GM19467 (cell line): Measurements from ENCODE around the gene CHST12.
"Not testable (repeated sequence)": the region's sequence is repeated elsewhere in the genome, so short reads cannot be mapped to it uniquely, and the experiment has no call there.

Experiments
- ATAC-seq: cut with Tn5 transposase; IDR thresholded peaks from one replicate; pipeline ENCODE4 v1.9.1; 2021; ENCODE audit warnings: mild to moderate bottlenecking, moderate library complexity; ENCODE audit not compliant: unreplicated experiment

CHST12 gene

GRCh38 chr7:2453849-2454248 lies 50.4 kb downstream of the CHST12 start:
- not testable (repeated sequence) for ATAC-seq

- no peak for ATAC-seq
These were observed 56.3 kb downstream of the CHST12 start for GRCh38 chr7:2459674-2460073.

DNA sequence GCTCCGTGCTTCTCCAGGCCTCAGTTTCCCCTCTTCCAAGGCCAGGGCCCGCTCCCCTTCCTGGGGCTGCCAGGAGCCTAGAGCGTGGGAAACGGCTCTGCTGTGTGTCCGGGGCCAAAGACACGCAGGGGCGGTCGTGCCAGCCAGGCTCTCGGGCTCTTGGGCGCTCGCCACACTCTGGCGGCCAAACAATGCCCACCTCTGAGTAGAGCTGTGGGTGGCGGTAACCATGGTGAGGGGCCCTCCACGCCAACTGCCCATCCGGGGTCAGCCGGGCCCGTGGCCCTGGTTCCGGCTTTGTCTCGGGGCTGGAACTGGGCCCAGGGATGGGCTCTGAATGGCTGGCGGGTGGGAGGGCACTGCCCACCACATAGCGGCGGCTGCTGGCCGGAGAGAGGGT lies 56.8 kb downstream of the CHST12 start:
- ATAC-seq, result no peak

GRCh38 chr7:2460641-2461040 lies 57.2 kb downstream of the CHST12 start:
- ATAC-seq, result no peak

GRCh38 chr7:2461268-2462026 lies 58.0 kb downstream of the CHST12 start:
- no peak for ATAC-seq

DNA sequence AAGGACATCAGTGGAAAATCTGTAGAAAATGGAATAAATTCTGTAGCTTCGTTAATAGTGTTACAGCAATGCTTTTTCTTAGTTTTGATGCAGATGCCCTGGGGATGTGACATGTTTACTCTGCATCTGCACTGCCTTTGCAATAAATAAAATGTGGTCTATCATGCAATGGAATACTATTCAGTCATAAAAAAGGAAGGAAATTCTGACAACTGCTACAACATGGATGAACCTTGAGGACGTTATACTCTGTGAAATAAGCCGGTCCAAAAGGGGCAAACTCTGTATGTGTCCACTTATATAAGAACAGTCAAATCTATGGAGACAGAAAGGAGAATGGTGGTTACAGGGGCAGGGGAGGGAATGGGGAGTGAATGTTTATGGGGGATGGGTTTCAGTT lies 59.3 kb downstream of the CHST12 start:
- no peak for ATAC-seq

GRCh38 chr7:2465928-2466327 lies 62.5 kb downstream of the CHST12 start:
- ATAC-seq, result no peak

GRCh38 chr7:2466675-2467074 lies 63.3 kb downstream of the CHST12 start:
- ATAC-seq, result no peak

GRCh38 chr7:2468227-2468626 lies 64.8 kb downstream of the CHST12 start:
- no peak for ATAC-seq

DNA sequence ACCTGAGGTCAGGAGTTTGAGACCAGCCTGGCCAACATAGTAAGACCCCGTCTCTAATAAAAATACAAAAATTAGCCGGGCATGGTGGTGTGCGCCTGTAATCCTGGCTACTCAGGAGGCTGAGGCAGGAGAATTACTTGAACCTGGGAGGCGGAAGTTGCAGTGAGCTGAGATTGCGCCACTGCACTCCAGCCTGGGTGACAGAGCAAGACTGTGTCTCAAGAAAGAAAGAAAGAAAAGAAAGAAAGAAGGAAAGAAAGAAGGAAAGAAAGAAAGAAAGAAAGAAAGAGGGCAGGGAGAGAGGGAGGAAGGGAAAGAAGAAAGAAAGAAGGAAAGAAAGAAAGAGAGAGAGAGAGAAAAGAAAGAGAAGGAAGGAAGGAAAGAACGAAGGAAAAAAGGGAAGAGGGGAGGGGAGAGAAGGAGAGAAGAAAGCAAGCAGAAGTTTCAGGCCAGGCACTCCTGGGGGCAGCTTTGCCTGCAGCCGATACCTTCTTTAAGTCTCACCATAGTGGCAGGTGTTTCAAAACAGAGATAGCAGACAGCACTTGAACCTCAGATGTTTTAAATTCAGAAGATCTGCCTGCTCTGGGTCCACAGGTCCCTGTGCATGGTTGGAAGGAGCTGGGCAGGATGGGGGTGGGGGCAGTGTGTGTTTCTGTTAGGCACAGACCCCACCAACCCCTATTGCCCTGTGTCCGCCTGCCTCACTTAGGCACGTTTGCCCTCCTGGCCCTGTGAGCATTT lies 66.2 kb downstream of the CHST12 start:
- ATAC-seq, result not testable (repeated sequence)

GRCh38 chr7:2470204-2471021 lies 67.0 kb downstream of the CHST12 start:
- ATAC-seq, result no peak

GRCh38 chr7:2471022-2471329 lies 67.6 kb downstream of the CHST12 start:
- ATAC-seq, result no peak

DNA sequence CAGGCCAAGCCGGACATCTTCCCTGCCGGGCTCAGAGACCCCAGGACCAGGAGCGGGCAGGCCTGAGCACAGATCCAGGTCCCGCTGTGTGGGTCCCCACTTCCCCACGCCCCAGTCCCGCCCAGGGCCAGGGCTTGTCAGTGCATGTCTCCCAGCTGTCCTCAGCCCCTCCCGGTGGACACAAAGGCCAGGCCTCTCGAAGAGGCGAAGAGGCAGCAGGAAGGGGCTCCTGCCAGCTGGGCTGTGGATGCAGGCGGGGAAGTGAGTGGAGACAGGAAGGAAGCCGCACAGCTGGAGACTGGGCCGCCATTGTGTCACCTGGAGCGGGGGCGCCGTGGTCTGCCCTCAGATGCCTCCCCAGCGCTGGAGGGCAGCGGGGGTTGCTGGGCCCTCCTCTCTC lies 68.0 kb downstream of the CHST12 start:
- ATAC-seq, result no peak

DNA sequence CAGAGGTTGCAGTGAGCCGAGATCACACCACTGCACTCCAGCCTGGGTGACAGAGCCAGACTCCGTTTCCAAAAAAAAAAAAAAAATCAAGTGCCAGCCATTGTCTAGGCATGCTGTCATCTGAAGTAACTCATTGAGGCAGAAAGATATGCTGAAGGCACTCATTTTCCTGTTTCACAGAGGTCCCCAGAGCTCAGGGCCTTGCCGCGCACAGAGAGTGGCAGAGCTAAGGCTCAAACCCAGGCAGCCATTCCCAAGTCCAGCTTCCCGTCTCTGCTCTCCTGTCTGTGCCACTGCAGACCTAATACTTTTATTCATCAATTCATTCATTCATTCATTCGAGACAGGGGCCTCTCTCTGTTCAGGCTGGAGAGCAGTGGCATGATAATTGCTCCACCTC lies 69.3 kb downstream of the CHST12 start:
- ATAC-seq, result no peak

DNA sequence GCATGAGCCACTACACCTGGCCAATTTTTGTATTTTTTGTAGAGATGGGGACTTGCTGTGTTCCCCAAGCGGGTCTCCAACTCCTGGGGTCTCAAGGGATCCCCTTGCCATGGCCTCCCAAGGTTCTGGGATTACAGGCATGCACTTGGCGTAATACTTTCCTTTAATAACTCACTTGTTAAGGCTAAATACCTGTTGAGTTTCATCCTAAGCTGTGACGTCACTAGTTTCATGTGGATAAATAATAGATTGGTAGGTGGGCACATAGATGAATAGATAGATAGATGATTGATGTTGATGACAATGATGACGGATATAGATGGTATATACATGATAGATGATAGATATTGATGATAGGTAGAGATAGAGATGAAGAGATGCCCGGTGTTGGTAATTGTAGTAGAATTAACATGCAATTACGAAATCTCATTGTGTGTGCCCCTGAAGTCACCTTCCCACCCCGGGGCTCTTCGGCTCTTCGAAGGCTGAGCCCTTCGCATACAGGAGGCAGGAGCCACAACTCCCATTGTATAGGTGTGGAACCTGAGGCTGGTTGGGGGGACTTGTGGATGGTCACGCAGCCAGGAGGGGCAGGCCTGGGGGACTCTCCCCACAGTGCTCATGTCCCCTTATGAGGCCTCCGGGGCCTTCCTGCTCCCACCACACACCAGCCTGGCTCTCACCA lies 70.2 kb downstream of the CHST12 start:
- no peak for ATAC-seq

- no peak for ATAC-seq
These were observed 70.8 kb downstream of the CHST12 start for GRCh38 chr7:2474224-2474623.

DNA sequence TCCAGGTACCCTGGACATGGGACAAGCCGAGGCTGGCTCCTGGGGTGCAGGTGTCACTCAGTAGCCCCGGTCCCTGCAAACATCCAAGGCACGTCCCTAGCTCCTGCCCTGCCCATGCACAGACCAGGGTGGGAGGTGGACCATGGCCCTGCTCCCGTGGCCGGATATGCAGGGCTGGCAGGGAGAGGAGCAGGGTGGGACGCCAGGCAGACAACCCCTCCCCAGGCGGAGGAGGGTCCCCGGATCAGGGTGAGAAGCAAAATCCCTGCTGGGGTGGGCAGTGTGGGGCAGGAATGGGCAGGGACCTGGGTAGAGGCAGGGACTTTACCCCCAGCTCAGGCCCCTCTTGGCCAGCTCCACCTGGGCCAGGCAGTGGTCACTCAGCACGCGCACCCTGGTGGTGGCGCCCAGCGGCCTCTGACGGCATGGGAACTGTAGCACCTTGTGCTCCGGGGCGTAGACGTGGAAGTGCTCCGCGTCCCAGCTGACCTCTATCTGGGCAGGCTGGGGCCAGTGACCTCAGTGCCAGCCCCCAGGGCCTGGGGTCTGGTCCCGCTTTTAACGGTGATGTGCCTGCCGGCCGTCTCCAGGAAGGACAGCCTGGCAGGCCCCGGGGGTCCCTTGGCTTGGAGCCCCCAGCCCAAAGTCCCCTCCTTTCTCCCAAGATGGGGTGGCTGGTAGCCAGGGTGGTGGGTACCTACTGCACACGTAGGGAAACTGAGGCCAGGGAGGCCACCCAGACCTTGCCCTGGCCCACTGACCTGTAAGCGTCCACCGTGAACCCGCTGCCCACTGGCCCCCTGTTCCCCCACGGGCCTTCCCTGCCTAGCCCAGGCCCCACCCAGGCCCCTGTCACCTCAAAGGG lies 71.6 kb downstream of the CHST12 start:
- ATAC-seq, result no peak

DNA sequence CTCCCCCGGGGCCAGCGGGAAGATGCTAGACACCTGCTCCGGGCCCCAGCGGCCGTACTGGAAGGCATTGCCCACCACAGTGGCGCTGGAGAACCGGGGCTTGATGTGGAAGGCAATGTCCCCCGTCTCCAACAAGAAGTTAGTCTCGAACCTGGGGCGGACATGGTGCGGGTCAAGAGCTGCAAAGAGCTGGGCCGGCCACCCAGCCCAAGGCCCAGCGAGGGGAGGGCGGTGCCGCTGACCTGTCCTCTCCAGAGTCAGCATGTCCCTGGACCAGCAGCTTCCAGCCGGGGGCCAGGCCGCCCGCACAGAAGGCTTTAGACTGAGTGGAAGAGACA lies 72.2 kb downstream of the CHST12 start:
- no peak for ATAC-seq

GRCh38 chr7:2476298-2476697 lies 72.9 kb downstream of the CHST12 start, which contains the start of gene GRIFIN:
Gene GRIFIN, minus strand, starts transcription at chr7:2476398. Its CDS starts 15 bp downstream, at chr7:2476383.
- ATAC-seq, result no peak

DNA sequence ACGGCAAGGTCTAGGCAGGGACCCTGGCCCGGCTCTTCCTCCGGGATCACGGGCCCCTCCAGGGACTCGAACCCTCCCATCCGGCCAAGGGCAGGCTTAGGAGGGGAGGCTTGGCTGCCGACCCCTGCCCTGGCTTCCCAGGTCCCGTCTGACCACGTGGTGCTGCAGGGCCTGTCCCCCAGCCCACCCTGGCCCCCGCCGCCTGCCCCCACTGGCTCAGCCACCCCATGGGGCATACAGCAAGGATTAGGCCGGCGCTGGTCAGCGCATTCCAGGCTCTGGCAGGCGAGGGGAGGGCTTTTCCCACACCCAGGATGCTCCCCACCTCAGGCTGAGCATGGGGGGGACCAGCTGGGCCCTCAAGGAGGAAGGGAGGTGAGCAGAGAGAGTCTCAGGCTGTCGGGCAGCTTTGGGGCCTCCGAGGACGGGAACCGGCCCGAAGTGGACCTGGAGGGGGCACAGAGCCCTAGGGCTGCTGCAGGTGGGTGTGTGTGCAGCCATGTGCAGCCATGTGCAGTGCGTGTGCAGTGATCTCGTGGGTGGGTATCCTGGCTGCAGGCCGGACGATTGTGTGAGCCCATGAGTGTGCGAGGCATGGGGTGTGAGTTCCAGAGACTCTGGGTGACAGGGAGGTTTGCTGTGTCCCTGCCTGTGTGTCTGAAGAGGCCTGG lies 73.5 kb downstream of the CHST12 start:
- ATAC-seq, result no peak
